GM12878 (cell line): ENCODE data around the gene COL9A3. TPM values are rescaled to one million over a fixed set of nuclear protein-coding genes. Genes with fewer than 3 reads are reported as not detected.

Experiments used
- CEBPB ChIP-seq, 2 experiments: fragments of 150-350 bp in 1 of 2; IDR thresholded peaks; 2 replicates each; pipeline ENCODE4 v1.6.1; 2012 to 2014; ENCODE audit warnings: low read depth in 2 of 2, low read length in 2 of 2, borderline replicate concordance in 1 of 2, inconsistent platforms in 1 of 2
- IKZF1 ChIP-seq: fragments of 450-650 bp; conservative IDR thresholded peaks from 2 replicates; pipeline ENCODE4 v1.6.1; 2017; ENCODE audit warnings: antibody characterized with exemption, mild to moderate bottlenecking
- MYC ChIP-seq: IDR thresholded peaks from 2 replicates; pipeline ENCODE4 v1.6.1; 2011; ENCODE audit warnings: mild to moderate bottlenecking, low read length, moderate library complexity, inconsistent platforms; ENCODE audit not compliant: insufficient read depth, insufficient replicate concordance, insufficient read length, severe bottlenecking
- RUNX3 ChIP-seq: IDR thresholded peaks from 2 replicates; pipeline ENCODE4 v1.6.1; 2012; ENCODE audit warnings: low read length, inconsistent platforms
- SMC3 ChIP-seq: IDR thresholded peaks from 2 replicates; pipeline ENCODE4 v1.6.1; 2011; ENCODE audit warnings: low read length, improper control_type of control experiment, borderline replicate concordance
- STAT3 ChIP-seq: IDR thresholded peaks from 2 replicates; pipeline ENCODE4 v1.6.1; 2011; ENCODE audit warnings: low read depth, low read length, improper control_type of control experiment
- YY1 ChIP-seq: IDR thresholded peaks from 2 replicates; pipeline ENCODE4 v1.6.1; 2011; ENCODE audit warnings: low read depth, mild to moderate bottlenecking, low read length
- ZNF24 ChIP-seq: fragments of 450-650 bp; IDR thresholded peaks from 2 replicates; pipeline ENCODE4 v1.6.1; 2017; ENCODE audit warnings: antibody characterized with exemption, mild to moderate bottlenecking
- polyA plus RNA-seq, 11 experiments: library from polyadenylated mRNA; depleted of rRNA in 4 of 11; unstranded in 6 of 11; stranded (reverse) in 5 of 11; fragments of >200 nt; fragmentation: Nextera tagmentation in 4 of 11; fragmentation: Illumina TruSeq in 1 of 11; extraction: Ambion mirVana in 4 of 11; extraction: Trizol in 1 of 11; gene quantifications; 1 replicate in 1 of 11; 2 replicates in 10 of 11; pipeline versions ENCODE4 v1.2.1 to v1.2.3, GENCODE V29; 2011 to 2016; ENCODE audit warnings: inconsistent platforms in 2 of 11, missing spikeins in 2 of 11, low read depth in 1 of 11
- total RNA-seq, 4 experiments: library from RNA; depleted of rRNA in 3 of 4; stranded (reverse); fragments of >200 nt in 3 of 4; fragmentation: Illumina TruSeq in 1 of 4; extraction: Trizol in 1 of 4; gene quantifications; 2 replicates each; pipeline versions ENCODE4 v1.2.1 to v1.2.3, GENCODE V29; 2013 to 2021
- TF ChIP-seq, protein P1 (sequence below), 3 experiments: IDR thresholded peaks in 2 of 3; conservative IDR thresholded peaks in 1 of 3; 2 replicates each; pipeline ENCODE4 v1.5.1; 2011; ENCODE audit warnings: low read depth in 3 of 3, low read length in 3 of 3, mild to moderate bottlenecking in 3 of 3, control low read depth in 2 of 3, moderate library complexity in 2 of 3, inconsistent platforms in 1 of 3, mixed read lengths in 1 of 3; ENCODE audit not compliant: control insufficient read depth in 2 of 3, insufficient read depth in 1 of 3; ENCODE audit errors: extremely low read depth in 1 of 3

COL9A3 gene
- total and polyA plus RNA-seq, 10 of the 15 experiments (the other 5 are each of a cell fraction or from before 2014, with no cell fraction given): 0.09 to 1.7 (median 0.63) TPM; not detected in 1

DNA sequence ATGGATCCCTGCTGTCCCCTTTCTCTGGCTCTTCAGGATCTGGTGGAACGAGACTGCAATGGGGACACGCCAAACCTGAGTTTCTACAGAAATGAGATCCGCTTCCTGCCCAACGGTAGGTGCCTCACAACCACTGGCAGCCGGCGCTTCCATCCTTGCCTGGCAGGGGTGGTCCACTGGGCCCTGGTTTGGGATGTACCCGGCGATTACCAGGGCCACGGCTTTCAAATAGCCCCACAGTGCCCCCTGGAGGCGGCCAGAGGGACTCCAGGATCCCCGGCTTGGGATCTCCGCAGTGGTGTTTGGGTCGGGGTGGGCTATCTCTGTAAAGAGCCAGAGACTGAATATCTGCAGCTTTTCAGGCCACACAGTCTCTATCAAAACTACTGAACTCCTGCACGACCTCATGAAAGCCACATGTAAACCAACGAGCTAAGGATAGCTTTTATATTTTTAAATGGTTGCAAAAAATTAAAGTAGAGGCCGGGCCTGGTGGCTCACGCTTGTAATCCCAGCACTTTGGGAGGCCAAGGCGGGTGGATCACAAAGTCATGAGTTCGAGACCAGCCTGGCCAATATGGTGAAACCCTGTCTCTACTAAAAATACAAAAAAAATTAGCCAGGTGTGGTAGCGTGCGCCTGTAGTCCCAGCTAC is 8.5 kb upstream of the COL9A3 start (continued):
- TF ChIP-seq, protein P1, sequence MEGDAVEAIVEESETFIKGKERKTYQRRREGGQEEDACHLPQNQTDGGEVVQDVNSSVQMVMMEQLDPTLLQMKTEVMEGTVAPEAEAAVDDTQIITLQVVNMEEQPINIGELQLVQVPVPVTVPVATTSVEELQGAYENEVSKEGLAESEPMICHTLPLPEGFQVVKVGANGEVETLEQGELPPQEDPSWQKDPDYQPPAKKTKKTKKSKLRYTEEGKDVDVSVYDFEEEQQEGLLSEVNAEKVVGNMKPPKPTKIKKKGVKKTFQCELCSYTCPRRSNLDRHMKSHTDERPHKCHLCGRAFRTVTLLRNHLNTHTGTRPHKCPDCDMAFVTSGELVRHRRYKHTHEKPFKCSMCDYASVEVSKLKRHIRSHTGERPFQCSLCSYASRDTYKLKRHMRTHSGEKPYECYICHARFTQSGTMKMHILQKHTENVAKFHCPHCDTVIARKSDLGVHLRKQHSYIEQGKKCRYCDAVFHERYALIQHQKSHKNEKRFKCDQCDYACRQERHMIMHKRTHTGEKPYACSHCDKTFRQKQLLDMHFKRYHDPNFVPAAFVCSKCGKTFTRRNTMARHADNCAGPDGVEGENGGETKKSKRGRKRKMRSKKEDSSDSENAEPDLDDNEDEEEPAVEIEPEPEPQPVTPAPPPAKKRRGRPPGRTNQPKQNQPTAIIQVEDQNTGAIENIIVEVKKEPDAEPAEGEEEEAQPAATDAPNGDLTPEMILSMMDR (IDR thresholded peaks at IDR 0.05 in 2 of 3, conservative IDR thresholded peaks at IDR 0.05 in 1 of 3; ENCODE audit: control insufficient read depth in 2 of 3, extremely low read depth in 1 of 3, insufficient read depth in 1 of 3, low read depth in 3 of 3, low read length in 3 of 3): peak; percentile 85 to 91 (median 85)
- TF ChIP-seq YY1 (peak; percentile 49; the same call in 1 of the 2 replicates), IKZF1 (peak; percentile 43; the same call in 1 of the 2 replicates), RUNX3 (no peak), CEBPB (IDR thresholded peaks at IDR 0.05; ENCODE audit: borderline replicate concordance in 1 of 2, low read depth in 2 of 2, low read length in 2 of 2) (no peak), ZNF24 (no peak), MYC (no peak), SMC3 (peak; percentile 53; the same call in 1 of the 2 replicates), STAT3 (no peak)
